Activated T-helper 1 cell treated with anti-CD3 and anti-CD28 coated beads, Interleukin-12 subunit alpha, Interleukin-12 subunit beta, Interleukin-2, Interleukin-4 antibody, amounts not matched to agents 30 ng/mL and 10 ng/mL and 1 ng/mL, durations not matched to agents 14 hours and 24 hours and 36 hours (primary cell): ENCODE data around the gene GNB2. TPM values are rescaled to one million over a fixed set of nuclear protein-coding genes. Genes with fewer than 3 reads are reported as not detected.
"Not testable (repeated sequence)": the region's sequence is repeated elsewhere in the genome, so short reads cannot be mapped to it uniquely, and the experiment has no call there.

Experiments used
- DNase-seq: peaks from one replicate; pipeline ENCODE4 v3.0.0; 2021; ENCODE audit warnings: low spot score
- H3K27ac Mint-ChIP-seq: one replicate; pipeline ENCODE4 v1.8.0; 2021; ENCODE audit warnings: mild to moderate bottlenecking, mixed read lengths
- H3K27me3 Mint-ChIP-seq: one replicate; pipeline ENCODE4 v1.8.0; 2022; ENCODE audit warnings: mild to moderate bottlenecking, moderate library complexity, mixed read lengths; ENCODE audit not compliant: insufficient read depth
- H3K36me3 Mint-ChIP-seq: one replicate; pipeline ENCODE4 v1.8.0; 2021; ENCODE audit warnings: low read depth, mixed read lengths
- H3K4me1 Mint-ChIP-seq: one replicate; pipeline ENCODE4 v1.8.0; 2021; ENCODE audit warnings: low read depth, mixed read lengths
- H3K4me3 Mint-ChIP-seq: one replicate; pipeline ENCODE4 v1.8.0; 2021; ENCODE audit warnings: mild to moderate bottlenecking, moderate library complexity, mixed read lengths
- H3K9me3 Mint-ChIP-seq: one replicate; pipeline ENCODE4 v1.8.0; 2021; ENCODE audit warnings: mixed read lengths
- intact Hi-C: fragments of 100-400 bp; cut with micrococcal nuclease; formaldehyde crosslinking; loops from one replicate; pipeline ENCODE4 v1.15.1; 2024
- total RNA-seq: library from RNA; stranded (reverse); gene quantifications from 2 replicates; pipeline ENCODE4 v1.2.3, GENCODE V29; 2022

The GNB2 gene
- total RNA-seq, 1 donor from 2014 or later, result 218 TPM

GRCh38 chr7:100687261-100687660 is 13.7 kb downstream of the GNB2 start:
- no peak for DNase-seq
- Mint-ChIP-seq H3K9me3 (no peaks in the 10 kb centered on the region), H3K27ac (no peak overlapping the region), H3K4me1 (peaks cover 9% of the 10 kb centered on the region), H3K4me3 (no peak overlapping the region), H3K36me3 (peaks cover 20% of the 10 kb centered on the region), H3K27me3 (no peaks in the 10 kb centered on the region)
- intact Hi-C loops, result no loop called here

- DNase-seq, result no peak
- H3K4me3 Mint-ChIP-seq, result no peak overlapping the region
- intact Hi-C loops, result no loop called here
- no peaks in the 10 kb centered on the region for H3K9me3 Mint-ChIP-seq
- H3K27ac Mint-ChIP-seq, result no peak overlapping the region
- H3K27me3 Mint-ChIP-seq, result peaks cover under 1% of the 10 kb centered on the region
- peaks cover 21% of the 10 kb centered on the region for H3K36me3 Mint-ChIP-seq
- H3K4me1 Mint-ChIP-seq, result peaks cover 14% of the 10 kb centered on the region
Measured at GRCh38 chr7:100687751-100688300, 14.3 kb downstream of the GNB2 start.

- Mint-ChIP-seq H3K27ac (no peak overlapping the region), H3K27me3 (peaks cover 6% of the 10 kb centered on the region), H3K4me1 (peaks cover 20% of the 10 kb centered on the region), H3K9me3 (no peaks in the 10 kb centered on the region), H3K4me3 (no peak overlapping the region), H3K36me3 (peaks cover 23% of the 10 kb centered on the region)
- intact Hi-C loops, result no loop called here
- DNase-seq, result no peak
Measured at GRCh38 chr7:100688326-100688860, 14.9 kb downstream of the GNB2 start.

GRCh38 chr7:100689230-100690135 is 15.9 kb downstream of the GNB2 start:
- intact Hi-C loops, result loop anchor here (5.0 kb wide), 2 partner anchors 163 to 212 kb away; partner anchors contain the start of genes SLC12A9 and TSC22D4
- Mint-ChIP-seq H3K27ac (no peak overlapping the region), H3K4me3 (no peak overlapping the region), H3K27me3 (peaks cover 6% of the 10 kb centered on the region), H3K36me3 (peaks cover 21% of the 10 kb centered on the region), H3K9me3 (no peaks in the 10 kb centered on the region), H3K4me1 (peaks cover 21% of the 10 kb centered on the region)
- no peak for DNase-seq

DNA sequence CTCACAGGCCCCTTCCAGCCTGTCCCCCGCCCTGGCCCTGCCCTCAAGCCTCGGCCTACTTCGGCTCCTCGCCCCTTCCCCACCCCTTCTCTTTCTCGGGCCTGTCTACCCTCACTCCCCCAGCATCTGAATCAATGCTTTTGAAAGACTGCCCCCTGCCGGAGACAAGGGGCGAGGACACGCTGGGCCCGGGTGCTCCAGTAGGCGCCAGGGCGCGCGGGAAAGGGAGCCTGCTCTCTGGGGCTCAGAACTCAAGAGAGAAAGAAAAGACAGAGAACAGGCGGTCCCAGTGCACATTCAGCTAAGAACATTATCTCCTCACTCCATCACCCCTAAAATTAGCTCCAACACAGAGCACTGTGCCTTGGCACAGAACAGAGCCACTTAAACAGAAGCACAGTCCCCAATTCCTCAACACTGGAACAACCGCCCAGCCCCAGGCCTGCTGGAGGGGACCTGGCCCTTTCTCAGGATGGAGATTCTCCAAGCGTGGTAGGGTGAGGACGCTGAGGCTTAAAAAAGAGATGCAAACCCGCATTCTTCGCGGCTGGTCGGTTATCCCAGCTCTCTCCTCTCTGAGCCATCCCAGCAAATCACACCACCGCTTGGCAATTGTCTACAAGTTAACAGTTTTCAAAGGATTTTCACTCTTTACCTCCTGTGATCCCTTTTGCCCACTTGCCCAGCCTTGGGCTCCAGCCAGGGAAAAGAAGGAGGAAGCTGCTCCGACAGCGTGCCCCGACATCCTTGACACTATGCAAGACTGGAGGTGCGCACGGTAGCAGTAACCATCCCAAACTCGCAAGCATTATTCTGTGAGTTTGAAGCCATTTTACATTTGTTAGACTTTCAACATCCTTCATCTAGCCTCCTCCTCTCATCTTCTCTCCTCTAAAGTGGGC is 18.4 kb downstream of the GNB2 start:
- peak overlapping the region; percentile 94 for H3K4me3 Mint-ChIP-seq
- DNase-seq, result peak; percentile 74
- intact Hi-C loops, result loop anchor here (1.0 to 5.0 kb wide), 10 partner anchors 17 to 215 kb away; partner anchors contain the start of genes FBXO24, LRCH4, MOSPD3 and SLC12A9
- H3K36me3 Mint-ChIP-seq, result peaks cover 13% of the 10 kb centered on the region
- peaks cover 27% of the 10 kb centered on the region for H3K4me1 Mint-ChIP-seq
- no peaks in the 10 kb centered on the region for H3K9me3 Mint-ChIP-seq
- H3K27ac Mint-ChIP-seq, result peak overlapping the region; percentile 45
- H3K27me3 Mint-ChIP-seq, result peaks cover 16% of the 10 kb centered on the region

DNA sequence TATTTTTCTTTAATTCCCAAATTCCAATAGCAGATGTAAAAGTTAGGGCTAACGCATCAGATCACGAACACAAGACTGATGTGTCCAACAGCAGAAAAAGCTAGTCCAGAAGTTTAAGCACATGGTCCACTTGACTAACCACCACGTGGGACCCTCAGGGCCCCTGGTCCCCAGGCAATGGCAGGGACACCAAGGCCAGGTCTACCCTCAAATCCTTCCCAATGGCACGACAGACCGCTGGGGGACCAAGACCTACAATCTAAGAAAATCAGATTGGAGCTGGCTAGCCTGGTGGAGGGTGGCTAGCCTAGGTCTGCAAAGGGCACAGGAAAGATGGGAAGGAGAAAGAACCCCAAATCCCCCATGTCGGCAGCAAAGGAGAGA is 19.0 kb downstream of the GNB2 start:
- Mint-ChIP-seq H3K27me3 (peaks cover 23% of the 10 kb centered on the region), H3K36me3 (peaks cover 12% of the 10 kb centered on the region), H3K4me3 (peak overlapping the region; percentile 94), H3K9me3 (no peaks in the 10 kb centered on the region), H3K27ac (peak overlapping the region; percentile 93), H3K4me1 (peaks cover 27% of the 10 kb centered on the region)
- DNase-seq, result no peak
- intact Hi-C loops, result loop anchor here (2.0 to 5.0 kb wide), 4 partner anchors 66 to 215 kb away; partner anchors contain the start of genes SLC12A9 and TSC22D4

DNA sequence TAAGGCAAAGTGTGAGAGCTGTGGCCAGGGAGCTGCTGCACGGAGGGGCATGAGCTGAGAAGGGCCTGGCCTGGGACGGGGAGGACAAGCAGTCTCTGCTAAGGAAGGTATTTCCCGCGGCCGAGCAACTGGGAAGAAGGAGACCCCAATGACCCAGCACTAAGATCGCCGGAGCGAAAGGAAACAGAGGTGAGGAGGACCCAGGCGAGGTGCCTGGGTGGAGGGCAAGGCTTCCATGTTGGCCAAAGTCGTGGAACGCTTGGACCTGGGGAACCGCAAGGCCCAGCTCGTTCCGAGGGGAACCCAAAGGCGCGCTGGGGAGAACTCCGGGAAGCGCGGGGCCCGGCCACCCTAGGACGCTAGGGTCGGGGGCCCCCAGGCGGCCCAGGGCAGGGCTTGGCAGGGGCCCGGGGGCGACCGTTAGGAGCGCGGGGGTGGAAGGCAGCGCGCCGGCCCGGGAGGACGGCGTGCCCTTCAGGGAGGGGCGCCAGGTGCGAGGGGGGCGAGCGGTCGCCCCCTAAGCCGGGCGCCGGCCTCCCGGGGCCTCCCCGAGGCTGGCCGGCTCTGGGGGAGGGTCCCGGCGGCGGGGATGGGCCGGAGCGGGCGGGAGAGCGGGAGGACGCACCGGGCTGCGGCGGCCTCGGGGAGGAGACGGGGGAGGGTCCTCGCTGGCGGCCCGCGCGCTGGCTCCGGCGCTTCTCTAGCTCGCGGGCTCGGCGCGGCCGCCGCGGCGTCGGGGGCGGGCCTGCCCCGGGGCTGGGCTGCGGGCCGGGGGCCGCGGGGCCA is 20.0 kb downstream of the GNB2 start:
- Mint-ChIP-seq H3K27me3 (peaks cover 25% of the 10 kb centered on the region), H3K4me1 (peaks cover 27% of the 10 kb centered on the region), H3K36me3 (peaks cover 9% of the 10 kb centered on the region), H3K27ac (peak overlapping the region; percentile 93), H3K9me3 (no peaks in the 10 kb centered on the region), H3K4me3 (peak overlapping the region; percentile 94)
- DNase-seq, result no peak
- intact Hi-C loops, result loop anchor here (2.0 to 5.0 kb wide), 4 partner anchors 67 to 216 kb away; partner anchors contain the start of genes SLC12A9 and TSC22D4

GRCh38 chr7:100694098-100694745 is 20.7 kb downstream of the GNB2 start, which contains the start of gene GIGYF1:
Gene GIGYF1, minus strand, starts transcription at chr7:100694250. Its CDS starts 6,012 bp downstream, at chr7:100688238.
- Mint-ChIP-seq H3K9me3 (no peaks in the 10 kb centered on the region), H3K27ac (peak within 1 kb of the TSS; percentile 93), H3K27me3 (peaks cover 27% of the 10 kb centered on the region), H3K4me3 (peak within 1 kb of the TSS; percentile 94), H3K36me3 (peaks cover 9% of the 10 kb centered on the region), H3K4me1 (peaks cover 27% of the 10 kb centered on the region)
- peak; percentile 66 for DNase-seq
- intact Hi-C loops, result loop anchor here (5.0 kb wide), 2 partner anchors 158 to 217 kb away; partner anchors contain the start of genes SLC12A9 and TSC22D4

- Mint-ChIP-seq H3K9me3 (no peaks in the 10 kb centered on the region), H3K4me1 (peaks cover 27% of the 10 kb centered on the region), H3K36me3 (peaks cover 9% of the 10 kb centered on the region), H3K27ac (no peak overlapping the region), H3K27me3 (peaks cover 35% of the 10 kb centered on the region), H3K4me3 (peak overlapping the region; percentile 78)
- DNase-seq, result no peak
- intact Hi-C loops, result no loop called here
Measured at GRCh38 chr7:100696123-100696521, 22.6 kb downstream of the GNB2 start.

GRCh38 chr7:100699018-100699417 is 25.5 kb downstream of the GNB2 start:
- Mint-ChIP-seq H3K9me3 (no peaks in the 10 kb centered on the region), H3K27me3 (peaks cover 41% of the 10 kb centered on the region), H3K36me3 (no peaks in the 10 kb centered on the region), H3K4me3 (no peak overlapping the region), H3K4me1 (peaks cover 7% of the 10 kb centered on the region), H3K27ac (no peak overlapping the region)
- DNase-seq, result no peak
- intact Hi-C loops, result no loop called here

DNA sequence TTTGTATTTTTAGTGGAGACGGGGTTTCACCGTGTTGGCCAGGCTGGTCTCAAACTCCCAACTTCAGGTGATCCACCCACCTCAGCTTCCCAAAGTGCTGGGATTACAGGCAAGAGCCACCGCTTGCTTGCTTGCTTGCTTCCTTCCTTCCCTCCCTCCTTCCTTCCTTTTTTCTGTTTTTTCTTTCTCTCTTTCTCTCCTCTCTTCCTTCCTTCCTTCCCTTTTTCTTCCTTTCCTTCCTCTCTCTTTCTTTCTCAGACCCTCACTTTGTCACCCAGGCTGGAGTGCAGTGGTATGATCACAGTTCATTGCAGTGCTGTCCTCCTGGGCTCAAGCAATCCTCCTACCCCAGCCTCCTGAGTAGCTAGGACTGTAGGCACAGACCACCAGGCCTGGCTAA is 27.5 kb downstream of the GNB2 start:
- intact Hi-C loops, result loop anchor here (10.0 kb wide), 1 partner anchor 384 kb away; the partner anchor contains the start of gene TRIM56
- H3K27ac Mint-ChIP-seq, H3K4me1 Mint-ChIP-seq, H3K36me3 Mint-ChIP-seq, H3K4me3 Mint-ChIP-seq, H3K9me3 Mint-ChIP-seq, DNase-seq: not testable (repeated sequence)
- H3K27me3 Mint-ChIP-seq, result peaks cover 31% of the 10 kb centered on the region
